GM23248 (cell line): ENCODE results near the gene TAB3.

Source experiments
- EZH2 ChIP-seq: fragments of 200-600 bp; sonication (generic); IDR thresholded peaks from 2 replicates; pipeline ENCODE4 v1.6.1; 2018; ENCODE audit warnings: antibody characterized with exemption, mild to moderate bottlenecking; ENCODE audit not compliant: insufficient read depth, poor library complexity, severe bottlenecking
- EZH2phosphoT487 ChIP-seq: fragments of 200-600 bp; sonication (generic); IDR thresholded peaks from 2 replicates; pipeline ENCODE4 v1.6.1; 2018; ENCODE audit warnings: antibody characterized with exemption, moderate library complexity, mild to moderate bottlenecking, low read depth; ENCODE audit not compliant: insufficient read depth

GRCh38 chrX:30875957-30876356 lies 13.1 kb downstream of the TAB3 start:
- no peak for TF ChIP-seq EZH2
- no peak for TF ChIP-seq EZH2phosphoT487
